ENCODE results near the gene PIF1.
A peak's percentile ranks its signal among the peaks of the same experiment; 100 is the strongest.

The PIF1 gene

DNA sequence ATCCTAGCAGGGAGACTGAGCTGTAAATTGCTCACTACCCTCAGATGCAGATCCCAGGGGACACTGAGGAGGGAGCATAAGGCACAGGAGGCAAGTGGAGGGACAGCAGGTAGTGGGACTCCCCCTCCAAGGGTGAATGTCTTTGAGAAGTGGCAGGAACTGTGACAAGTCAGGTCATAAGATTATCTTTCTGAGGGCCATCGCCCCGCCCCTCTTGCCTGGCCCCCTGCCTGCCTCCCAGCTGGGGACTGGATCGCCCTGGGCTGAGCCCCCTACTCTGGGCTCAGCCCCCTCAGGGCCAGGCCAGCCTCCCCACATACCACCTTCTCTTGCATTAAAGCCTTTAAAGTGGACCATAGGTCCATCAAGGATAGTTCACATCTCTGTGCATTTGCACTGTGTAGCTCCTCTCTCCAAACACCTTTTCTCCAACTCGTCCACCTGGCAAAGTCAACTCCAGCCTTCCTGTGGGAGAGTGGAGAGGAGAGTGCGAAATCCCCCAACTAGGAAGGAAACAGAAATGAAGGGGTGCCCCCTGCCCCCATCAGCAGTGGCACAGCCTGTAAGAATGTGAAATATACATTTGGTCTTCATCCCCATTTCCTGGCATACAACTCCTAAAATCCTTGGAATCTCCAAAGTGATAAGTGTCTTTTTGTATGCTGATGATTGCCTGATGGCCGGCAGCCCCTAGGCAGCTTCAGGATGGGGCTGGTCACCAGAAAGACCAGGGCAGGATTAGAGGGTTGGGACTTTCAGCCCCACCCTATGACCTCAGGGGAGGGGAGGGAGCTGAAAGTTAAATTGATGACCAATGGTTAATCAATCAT is 14.7 kb downstream of the PIF1 start:
- Histone ChIP-seq H3K27me3 (replicated peaks) (no peaks in the 10 kb centered on the region), H3K27ac (no peak overlapping the region), H3K4me3 (ENCODE audit: low read depth, low read length) (no peak overlapping the region), H3K36me3 (replicated peaks) (no peaks in the 10 kb centered on the region)
- TF ChIP-seq, protein P1, sequence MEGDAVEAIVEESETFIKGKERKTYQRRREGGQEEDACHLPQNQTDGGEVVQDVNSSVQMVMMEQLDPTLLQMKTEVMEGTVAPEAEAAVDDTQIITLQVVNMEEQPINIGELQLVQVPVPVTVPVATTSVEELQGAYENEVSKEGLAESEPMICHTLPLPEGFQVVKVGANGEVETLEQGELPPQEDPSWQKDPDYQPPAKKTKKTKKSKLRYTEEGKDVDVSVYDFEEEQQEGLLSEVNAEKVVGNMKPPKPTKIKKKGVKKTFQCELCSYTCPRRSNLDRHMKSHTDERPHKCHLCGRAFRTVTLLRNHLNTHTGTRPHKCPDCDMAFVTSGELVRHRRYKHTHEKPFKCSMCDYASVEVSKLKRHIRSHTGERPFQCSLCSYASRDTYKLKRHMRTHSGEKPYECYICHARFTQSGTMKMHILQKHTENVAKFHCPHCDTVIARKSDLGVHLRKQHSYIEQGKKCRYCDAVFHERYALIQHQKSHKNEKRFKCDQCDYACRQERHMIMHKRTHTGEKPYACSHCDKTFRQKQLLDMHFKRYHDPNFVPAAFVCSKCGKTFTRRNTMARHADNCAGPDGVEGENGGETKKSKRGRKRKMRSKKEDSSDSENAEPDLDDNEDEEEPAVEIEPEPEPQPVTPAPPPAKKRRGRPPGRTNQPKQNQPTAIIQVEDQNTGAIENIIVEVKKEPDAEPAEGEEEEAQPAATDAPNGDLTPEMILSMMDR (IDR thresholded peaks at IDR 0.05; ENCODE audit: low read depth, low read length, missing control alignments): no peak
- in situ Hi-C loops (cut with HindIII; ENCODE audit: low pct_ligation_motif_present, low sequenced_read_pairs): no loop called here
- DNase-seq: no peak

DNA sequence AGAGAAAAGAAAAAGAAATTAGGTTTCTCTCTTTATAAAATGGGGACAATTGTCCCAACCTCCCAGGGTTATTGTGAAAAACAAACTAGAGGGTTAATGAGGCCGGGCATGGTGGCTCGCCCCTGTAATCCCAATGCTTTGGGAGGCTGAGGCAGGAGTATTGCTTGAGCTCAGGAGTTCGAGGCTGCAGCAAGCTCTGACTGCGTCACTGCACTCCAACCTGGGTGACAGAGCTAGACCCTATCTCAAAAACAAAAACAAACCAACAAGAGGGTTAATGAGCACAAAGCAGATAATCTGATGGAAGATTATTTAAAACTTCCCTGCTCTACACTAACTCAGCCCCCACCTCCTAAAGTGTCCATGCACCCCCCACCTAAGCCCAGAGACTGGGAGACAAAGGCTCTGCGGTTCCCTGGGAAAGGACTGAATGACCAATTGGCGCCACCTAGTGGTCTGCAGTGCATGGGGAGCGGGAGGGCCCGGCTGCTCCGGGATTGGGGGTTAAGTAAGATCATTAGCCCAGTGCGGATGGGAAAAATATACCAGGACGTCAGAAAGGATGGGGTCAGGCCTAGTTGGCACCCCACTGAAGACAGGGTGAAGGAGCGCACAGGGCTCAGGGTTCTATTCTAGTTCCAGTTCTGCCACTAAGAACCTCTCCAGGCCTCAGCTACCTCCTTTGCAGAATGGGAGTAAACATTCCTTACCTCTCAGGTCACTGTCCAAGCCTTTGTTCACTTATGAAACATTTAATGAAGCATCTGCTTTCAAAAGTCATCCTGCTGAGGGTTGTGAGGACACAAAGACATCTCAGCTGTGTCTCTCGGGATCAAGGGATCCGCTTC is 15.6 kb downstream of the PIF1 start:
- H3K4me3 ChIP-seq (ENCODE audit: low read depth, low read length): no peak overlapping the region
- in situ Hi-C loops (cut with HindIII; ENCODE audit: low pct_ligation_motif_present, low sequenced_read_pairs): no loop called here

DNA sequence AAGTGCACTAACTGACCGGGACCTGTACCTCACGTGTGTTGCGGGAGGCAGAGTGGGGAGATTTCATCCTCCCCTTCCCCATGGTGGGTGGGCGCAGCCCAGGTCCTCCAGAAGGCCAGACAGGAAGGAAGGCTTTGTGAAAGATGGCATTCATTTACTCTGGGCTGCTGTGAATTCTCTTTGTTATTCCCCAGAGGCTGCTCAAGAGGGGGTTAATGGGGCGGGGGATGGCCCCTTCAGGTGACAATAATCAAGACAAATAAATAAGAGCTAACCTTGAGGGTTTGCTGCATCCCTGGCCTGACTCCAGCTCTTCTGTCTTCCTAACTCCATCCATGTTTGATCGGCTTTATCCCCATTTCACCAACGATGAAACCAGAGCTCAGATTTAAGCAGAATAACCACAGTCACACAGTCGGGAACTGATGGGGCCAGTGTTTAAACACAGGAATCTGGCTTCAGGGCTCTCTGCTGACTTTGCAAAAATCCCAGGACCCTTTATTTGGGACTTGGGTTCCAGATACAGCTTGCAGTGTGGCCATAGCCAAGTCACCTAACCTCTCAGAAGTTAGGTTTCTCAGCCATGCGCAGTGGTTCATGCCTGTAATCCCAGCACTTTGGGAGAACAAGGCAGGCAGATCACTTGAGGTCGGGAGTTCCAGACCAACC is 16.5 kb downstream of the PIF1 start:
- TF ChIP-seq, protein P1 (IDR thresholded peaks at IDR 0.05; ENCODE audit: low read depth, low read length, missing control alignments): no peak
- DNase-seq: no peak
- H3K36me3 ChIP-seq (replicated peaks): no peaks in the 10 kb centered on the region
- no peak overlapping the region for H3K27ac ChIP-seq
- in situ Hi-C loops (cut with HindIII; ENCODE audit: low pct_ligation_motif_present, low sequenced_read_pairs): no loop called here
- no peaks in the 10 kb centered on the region for H3K27me3 ChIP-seq (replicated peaks)
- no peak overlapping the region for H3K4me3 ChIP-seq (ENCODE audit: low read depth, low read length)

More for the DNA sequence above, 15.6 kb downstream of the PIF1 start:
- no peak overlapping the region for H3K27ac ChIP-seq
- H3K27me3 ChIP-seq (replicated peaks): no peaks in the 10 kb centered on the region
- peak; percentile 59 for DNase-seq
- no peaks in the 10 kb centered on the region for H3K36me3 ChIP-seq (replicated peaks)
- TF ChIP-seq, protein P1 (IDR thresholded peaks at IDR 0.05; ENCODE audit: low read depth, low read length, missing control alignments): peak; percentile 99

DNA sequence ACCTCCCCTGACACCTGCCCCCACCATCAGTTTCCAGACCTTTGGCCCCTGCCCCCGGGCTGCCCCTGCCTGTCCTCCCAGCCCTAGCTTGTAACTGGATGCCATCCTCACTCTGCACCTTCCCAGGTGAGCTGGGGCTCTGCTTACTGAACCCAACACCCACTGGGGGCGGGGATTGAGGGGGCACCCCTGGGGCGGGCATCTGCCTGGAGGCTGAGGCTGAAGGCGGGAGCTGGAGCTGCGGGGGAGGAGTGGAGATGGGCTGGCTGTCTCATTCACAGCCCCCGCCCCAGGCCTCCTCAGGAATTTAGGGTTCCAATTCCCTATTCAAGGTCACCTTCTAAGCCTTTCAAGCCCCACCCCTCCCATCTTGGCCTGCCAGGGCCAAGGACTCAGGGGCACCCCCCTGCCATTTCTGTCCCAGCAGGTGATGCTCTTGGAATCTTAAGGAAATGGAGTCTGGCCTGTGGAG is 17.7 kb downstream of the PIF1 start:
- Histone ChIP-seq H3K36me3 (replicated peaks) (no peaks in the 10 kb centered on the region), H3K27me3 (replicated peaks) (no peaks in the 10 kb centered on the region), H3K27ac (no peak overlapping the region), H3K4me3 (ENCODE audit: low read depth, low read length) (no peak overlapping the region)
- TF ChIP-seq, protein P1 (IDR thresholded peaks at IDR 0.05; ENCODE audit: low read depth, low read length, missing control alignments): no peak
- in situ Hi-C loops (cut with HindIII; ENCODE audit: low pct_ligation_motif_present, low sequenced_read_pairs): no loop called here
- no peak for DNase-seq

DNA sequence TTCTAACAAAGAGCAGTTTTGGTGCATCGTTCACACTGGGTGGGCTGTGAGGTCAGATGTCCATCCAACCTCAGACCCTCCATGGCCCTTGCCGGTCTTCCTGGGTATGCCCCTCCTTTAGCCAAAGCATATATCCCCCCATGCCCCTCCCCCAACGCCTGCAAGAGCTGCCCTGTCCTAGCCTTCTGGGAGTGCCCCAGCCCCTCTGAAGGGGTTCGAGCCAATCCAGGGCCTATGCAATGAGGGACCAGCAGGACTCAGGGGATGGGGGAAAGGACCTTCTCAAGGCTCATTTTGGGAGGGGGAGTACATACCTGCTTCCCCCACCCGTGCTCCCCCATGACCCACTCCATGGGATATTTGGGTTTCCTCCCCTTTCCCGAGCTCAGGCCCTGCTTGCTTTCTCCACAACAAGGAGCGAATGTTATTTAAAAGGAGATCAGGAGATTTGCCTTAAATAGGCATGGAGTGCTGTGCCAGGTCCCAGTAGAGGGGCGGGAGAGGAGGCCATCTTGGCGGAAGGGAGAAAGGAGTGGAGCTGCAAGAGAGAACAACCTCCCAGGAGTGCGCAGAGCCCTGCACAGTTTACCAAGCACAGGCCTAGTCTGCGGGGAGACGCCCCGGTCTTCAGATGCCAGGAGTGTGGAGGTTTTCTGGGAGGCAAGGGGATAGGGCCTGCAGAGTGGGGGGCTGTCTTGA is 18.2 kb downstream of the PIF1 start:
- DNase-seq: no peak
- no peak overlapping the region for H3K4me3 ChIP-seq (ENCODE audit: low read depth, low read length)
- TF ChIP-seq, protein P1 (IDR thresholded peaks at IDR 0.05; ENCODE audit: low read depth, low read length, missing control alignments): no peak
- no peaks in the 10 kb centered on the region for H3K27me3 ChIP-seq (replicated peaks)
- in situ Hi-C loops (cut with HindIII; ENCODE audit: low pct_ligation_motif_present, low sequenced_read_pairs): no loop called here
- H3K36me3 ChIP-seq (replicated peaks): no peaks in the 10 kb centered on the region
- no peak overlapping the region for H3K27ac ChIP-seq
